ENCODE measurements around the gene SULT1A1. TPM values are rescaled to one million over a fixed set of nuclear protein-coding genes. Genes with fewer than 3 reads are reported as not detected.

SULT1A1 gene
- total RNA-seq, 1 donor from 2014 or later: 50.2 TPM

GRCh38 chr16:28574925-28575324 lies 34.9 kb downstream of the SULT1A1 start:
- Histone ChIP-seq H3K9me3 (no peaks in the 10 kb centered on the region), H3K27ac (no peak overlapping the region), H3K36me3 (peaks cover 4% of the 10 kb centered on the region), H3K27me3 (ENCODE audit: low read depth) (no peaks in the 10 kb centered on the region), H3K4me3 (no peak overlapping the region), H3K4me1 (peaks cover 27% of the 10 kb centered on the region)
- no peak for DNase-seq
- no peak for ATAC-seq
- no peak for TF ChIP-seq CTCF (IDR thresholded peaks at IDR 0.05)
- intact Hi-C loops (cut with DNase I): no loop called here

GRCh38 chr16:28573738-28574718 lies 35.8 kb downstream of the SULT1A1 start:
- intact Hi-C loops (cut with DNase I): no loop called here
- DNase-seq (no peak), ATAC-seq (peak; percentile 72 to 77)
- Histone ChIP-seq H3K27ac (peak overlapping the region; percentile 2), H3K4me1 (peaks cover 27% of the 10 kb centered on the region), H3K27me3 (ENCODE audit: low read depth) (no peaks in the 10 kb centered on the region), H3K4me3 (no peak overlapping the region), H3K9me3 (no peaks in the 10 kb centered on the region), H3K36me3 (peaks cover 4% of the 10 kb centered on the region)
- TF ChIP-seq CTCF (IDR thresholded peaks at IDR 0.05): no peak

GRCh38 chr16:28572696-28573510 lies 36.9 kb downstream of the SULT1A1 start:
- Histone ChIP-seq H3K27ac (peak overlapping the region; percentile 13), H3K27me3 (ENCODE audit: low read depth) (no peaks in the 10 kb centered on the region), H3K9me3 (no peaks in the 10 kb centered on the region), H3K4me1 (peaks cover 27% of the 10 kb centered on the region), H3K36me3 (no peaks in the 10 kb centered on the region), H3K4me3 (no peak overlapping the region)
- DNase-seq (no peak), ATAC-seq (peak; percentile 49 to 55)
- TF ChIP-seq CTCF (IDR thresholded peaks at IDR 0.05): no peak
- intact Hi-C loops (cut with DNase I): no loop called here

GRCh38 chr16:28569968-28570752 lies 39.7 kb downstream of the SULT1A1 start:
- intact Hi-C loops (cut with DNase I): no loop called here
- H3K27ac ChIP-seq: no peak overlapping the region
- no peaks in the 10 kb centered on the region for H3K27me3 ChIP-seq (ENCODE audit: low read depth)
- ATAC-seq (no peak), DNase-seq (no peak)
- H3K36me3 ChIP-seq: peaks cover 3% of the 10 kb centered on the region
- no peak for TF ChIP-seq CTCF (IDR thresholded peaks at IDR 0.05)
- H3K4me3 ChIP-seq: no peak overlapping the region
- H3K9me3 ChIP-seq: no peaks in the 10 kb centered on the region
- peaks cover 27% of the 10 kb centered on the region for H3K4me1 ChIP-seq

- intact Hi-C loops (cut with DNase I): no loop called here
- TF ChIP-seq CTCF (IDR thresholded peaks at IDR 0.05): no peak
- Histone ChIP-seq H3K27ac (no peak overlapping the region), H3K4me3 (no peak overlapping the region), H3K9me3 (no peaks in the 10 kb centered on the region), H3K4me1 (peaks cover 20% of the 10 kb centered on the region), H3K36me3 (peaks cover 4% of the 10 kb centered on the region), H3K27me3 (ENCODE audit: low read depth) (no peaks in the 10 kb centered on the region)
- ATAC-seq: no peak
- no peak for DNase-seq
These were observed 40.8 kb downstream of the SULT1A1 start for GRCh38 chr16:28569021-28569420.

Measured in lower lobe of right lung (tissue), 2 donors.